Middle frontal gyrus (tissue), 1 donor: ENCODE data around the gene XIST.
"Not testable (repeated sequence)": the region's sequence is repeated elsewhere in the genome, so short reads cannot be mapped to it uniquely, and the experiment has no call there.

Experiments
- DNase-seq: peaks from one replicate; pipeline ENCODE4 v3.0.0-alpha.2; 2015; ENCODE audit warnings: low spot score; ENCODE audit errors: extremely low spot score

The XIST gene

GRCh38 chrX:73817393-73818199 lies 34.9 kb downstream of the XIST start:
- DNase-seq: no peak

- no peak for DNase-seq
Measured at GRCh38 chrX:73812256-73812655, 40.3 kb downstream of the XIST start.

DNA sequence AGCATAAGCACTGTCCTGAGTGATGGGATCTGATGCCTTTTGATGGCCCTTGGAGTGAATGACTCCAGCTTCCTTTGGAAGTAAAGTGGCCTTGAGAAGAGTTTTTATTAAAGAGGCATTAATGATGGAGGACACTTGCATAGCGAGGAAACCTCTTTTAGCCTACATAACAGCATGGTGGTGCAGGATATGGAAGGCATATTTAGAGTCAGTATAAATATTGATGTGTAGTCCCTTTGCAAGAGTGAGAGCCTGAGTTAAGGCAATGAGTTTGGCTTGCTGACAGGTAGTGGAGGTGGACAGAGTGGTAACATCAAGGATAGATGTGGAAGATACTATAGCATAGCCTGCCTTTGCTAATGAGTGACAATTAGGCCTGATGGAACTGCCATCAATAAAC lies 48.4 kb downstream of the XIST start:
- not testable (repeated sequence) for DNase-seq

DNA sequence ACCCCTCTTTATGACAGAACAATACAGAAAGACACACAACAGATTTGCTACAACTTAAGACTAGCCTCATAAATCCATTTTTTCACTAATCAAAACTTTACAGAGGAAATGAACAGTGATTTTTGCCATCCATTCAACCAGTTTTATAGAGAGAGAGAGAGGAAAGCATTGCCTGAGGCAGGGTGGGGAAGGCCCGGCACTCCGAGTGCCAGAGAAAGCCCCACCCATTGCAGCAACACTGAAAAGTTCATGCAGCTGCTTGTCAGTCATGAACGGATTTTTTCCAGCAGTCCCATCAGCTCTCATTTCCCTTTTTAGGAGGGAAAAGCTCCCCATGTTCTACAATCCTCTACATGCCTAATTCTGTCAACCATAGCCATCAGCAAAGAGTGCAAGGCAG lies 52.6 kb downstream of the XIST start:
- DNase-seq: no peak

GRCh38 chrX:73792511-73792910 lies 60.0 kb downstream of the XIST start:
- DNase-seq: not testable (repeated sequence)

GRCh38 chrX:73785493-73785892 lies 67.0 kb downstream of the XIST start:
- DNase-seq: no peak
